ENCODE results near the gene RHEB.

DNA sequence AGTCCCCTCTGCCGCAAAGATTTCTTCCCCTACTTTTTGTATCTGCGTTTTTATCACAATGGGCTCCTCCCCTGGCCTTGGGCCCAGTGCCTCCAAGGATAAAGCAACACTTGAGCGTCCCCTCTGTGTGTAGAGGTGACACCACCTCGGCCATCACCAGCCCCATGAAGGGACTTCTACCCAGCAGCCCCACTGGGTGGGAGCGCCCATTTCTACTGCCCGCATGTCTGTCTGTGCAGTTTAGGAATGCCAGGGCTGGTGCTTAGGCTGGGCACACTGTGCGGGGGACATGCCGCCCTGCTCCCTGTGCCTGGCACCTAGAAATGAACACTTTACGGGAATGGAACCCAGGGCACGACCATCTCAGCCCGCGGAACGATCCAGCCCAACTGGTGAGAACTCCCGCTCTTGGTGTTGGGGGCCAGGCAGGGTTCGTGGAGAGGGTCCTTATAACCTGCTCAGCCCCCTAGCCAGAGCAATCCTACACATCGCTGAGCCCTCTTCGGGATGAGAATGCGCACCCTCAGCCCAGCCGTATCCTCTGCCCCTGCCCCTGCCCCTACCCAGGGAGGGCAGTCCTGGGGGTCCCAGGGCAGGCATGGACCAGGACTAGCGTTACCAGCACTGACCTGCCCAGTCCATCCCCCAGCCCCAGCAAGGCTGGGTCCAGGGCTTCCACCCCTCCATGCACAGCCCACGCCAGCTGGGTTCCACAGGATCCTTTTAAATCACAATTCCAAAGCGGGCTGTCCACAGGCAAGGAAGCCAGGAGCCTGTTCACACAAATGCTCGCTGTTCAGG lies 92.6 kb downstream of the RHEB start:
- TF ChIP-seq, protein P1, sequence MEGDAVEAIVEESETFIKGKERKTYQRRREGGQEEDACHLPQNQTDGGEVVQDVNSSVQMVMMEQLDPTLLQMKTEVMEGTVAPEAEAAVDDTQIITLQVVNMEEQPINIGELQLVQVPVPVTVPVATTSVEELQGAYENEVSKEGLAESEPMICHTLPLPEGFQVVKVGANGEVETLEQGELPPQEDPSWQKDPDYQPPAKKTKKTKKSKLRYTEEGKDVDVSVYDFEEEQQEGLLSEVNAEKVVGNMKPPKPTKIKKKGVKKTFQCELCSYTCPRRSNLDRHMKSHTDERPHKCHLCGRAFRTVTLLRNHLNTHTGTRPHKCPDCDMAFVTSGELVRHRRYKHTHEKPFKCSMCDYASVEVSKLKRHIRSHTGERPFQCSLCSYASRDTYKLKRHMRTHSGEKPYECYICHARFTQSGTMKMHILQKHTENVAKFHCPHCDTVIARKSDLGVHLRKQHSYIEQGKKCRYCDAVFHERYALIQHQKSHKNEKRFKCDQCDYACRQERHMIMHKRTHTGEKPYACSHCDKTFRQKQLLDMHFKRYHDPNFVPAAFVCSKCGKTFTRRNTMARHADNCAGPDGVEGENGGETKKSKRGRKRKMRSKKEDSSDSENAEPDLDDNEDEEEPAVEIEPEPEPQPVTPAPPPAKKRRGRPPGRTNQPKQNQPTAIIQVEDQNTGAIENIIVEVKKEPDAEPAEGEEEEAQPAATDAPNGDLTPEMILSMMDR (IDR thresholded peaks at IDR 0.05; ENCODE audit: extremely low read depth in 1 of 2, insufficient read depth in 1 of 2, low read depth in 1 of 2, low read length in 2 of 2): no peak
- no peak for TF ChIP-seq MYC (IDR thresholded peaks at IDR 0.05; ENCODE audit: low read depth, low read length)
- TF ChIP-seq EZH2 (IDR thresholded peaks at IDR 0.05; ENCODE audit: borderline replicate concordance, low read depth, low read length, severe bottlenecking): no peak
- TF ChIP-seq POLR2A (IDR thresholded peaks at IDR 0.05; ENCODE audit: low read depth, low read length): no peak
- TF ChIP-seq POLR2AphosphoS5 (IDR thresholded peaks at IDR 0.05; ENCODE audit: insufficient read depth, low read depth, low read length): no peak
- TF ChIP-seq, protein P2, sequence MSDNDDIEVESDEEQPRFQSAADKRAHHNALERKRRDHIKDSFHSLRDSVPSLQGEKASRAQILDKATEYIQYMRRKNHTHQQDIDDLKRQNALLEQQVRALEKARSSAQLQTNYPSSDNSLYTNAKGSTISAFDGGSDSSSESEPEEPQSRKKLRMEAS (IDR thresholded peaks at IDR 0.05; ENCODE audit: insufficient read depth, insufficient read length): no peak

Measured in endothelial cell of umbilical vein (primary cell).